Measurements from ENCODE around the gene ANKLE1.

- TF ChIP-seq CTCF (conservative IDR thresholded peaks at IDR 0.05; ENCODE audit: low read depth in 2 of 2): no peak
- no peak for TF ChIP-seq POLR2AphosphoS5 (IDR thresholded peaks at IDR 0.05; ENCODE audit: low read depth)
- no peak for TF ChIP-seq ZNF331 (CRISPR knock-in tag; IDR thresholded peaks at IDR 0.05; ENCODE audit: low read depth)
- TF ChIP-seq CREB1 (CRISPR knock-in tag; IDR thresholded peaks at IDR 0.05; ENCODE audit: low read depth): no peak
- no peak for TF ChIP-seq REST (IDR thresholded peaks at IDR 0.05; ENCODE audit: unreplicated experiment)
- TF ChIP-seq EZH2 (IDR thresholded peaks at IDR 0.05; ENCODE audit: low read depth, unreplicated experiment): no peak
- TF ChIP-seq EZH2phosphoT487 (IDR thresholded peaks at IDR 0.05; ENCODE audit: unreplicated experiment): no peak
- TF ChIP-seq ETS1 (IDR thresholded peaks at IDR 0.05): no peak
- no peak for TF ChIP-seq NANOG (IDR thresholded peaks at IDR 0.05; ENCODE audit: borderline replicate concordance)
- TF ChIP-seq STAT1 (IDR thresholded peaks at IDR 0.05; ENCODE audit: unreplicated experiment): no peak
- TF ChIP-seq JUNB (IDR thresholded peaks at IDR 0.05; ENCODE audit: unreplicated experiment): no peak
- no peak for TF ChIP-seq ZNF114 (CRISPR knock-in tag; IDR thresholded peaks at IDR 0.05)
Measured at GRCh38 chr19:17243830-17244617, 37.7 kb upstream of the ANKLE1 start.

Data from GM23338 (cell line).